SK-N-SH (cell line): ENCODE measurements around the gene IGSF23.

Experiments
- CTCF ChIP-seq: fragments of 200-600 bp; sonication (generic); IDR thresholded peaks from 2 replicates; pipeline ENCODE4 v1.6.1; 2017; ENCODE audit warnings: antibody characterized with exemption, mild to moderate bottlenecking, moderate library complexity
- REST ChIP-seq: IDR thresholded peaks from 2 replicates; pipeline ENCODE4 v1.6.1; 2012; ENCODE audit warnings: mild to moderate bottlenecking, low read depth, low read length, moderate library complexity
- TCF12 ChIP-seq: IDR thresholded peaks from 2 replicates; pipeline ENCODE4 v1.4.0; 2012

DNA sequence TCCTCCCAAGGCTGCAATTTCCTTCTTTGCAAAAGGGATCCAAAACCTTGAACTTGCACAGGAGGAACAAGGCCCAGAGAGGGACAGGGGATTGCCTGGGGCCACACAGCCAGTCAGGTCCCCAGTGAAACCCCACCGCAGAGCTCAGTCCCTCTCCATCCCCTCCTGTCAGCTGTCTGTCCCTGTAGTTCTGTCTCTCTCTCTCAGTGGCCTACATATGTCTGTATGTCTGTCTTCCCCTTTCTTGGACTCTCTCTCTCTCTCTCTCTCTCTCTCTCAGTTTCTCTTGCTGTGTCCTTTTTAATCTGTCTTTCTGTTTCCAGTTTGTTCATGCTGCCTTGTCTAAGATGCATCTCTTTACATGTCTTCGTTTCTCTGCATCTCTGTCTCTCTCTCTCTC lies 69.4 kb downstream of the IGSF23 start:
- TF ChIP-seq REST (no peak), CTCF (no peak), TCF12 (no peak)
